ENCODE data around the gene NMBR.
"Not testable (repeated sequence)": the region's sequence is repeated elsewhere in the genome, so short reads cannot be mapped to it uniquely, and the experiment has no call there.

NMBR gene

DNA sequence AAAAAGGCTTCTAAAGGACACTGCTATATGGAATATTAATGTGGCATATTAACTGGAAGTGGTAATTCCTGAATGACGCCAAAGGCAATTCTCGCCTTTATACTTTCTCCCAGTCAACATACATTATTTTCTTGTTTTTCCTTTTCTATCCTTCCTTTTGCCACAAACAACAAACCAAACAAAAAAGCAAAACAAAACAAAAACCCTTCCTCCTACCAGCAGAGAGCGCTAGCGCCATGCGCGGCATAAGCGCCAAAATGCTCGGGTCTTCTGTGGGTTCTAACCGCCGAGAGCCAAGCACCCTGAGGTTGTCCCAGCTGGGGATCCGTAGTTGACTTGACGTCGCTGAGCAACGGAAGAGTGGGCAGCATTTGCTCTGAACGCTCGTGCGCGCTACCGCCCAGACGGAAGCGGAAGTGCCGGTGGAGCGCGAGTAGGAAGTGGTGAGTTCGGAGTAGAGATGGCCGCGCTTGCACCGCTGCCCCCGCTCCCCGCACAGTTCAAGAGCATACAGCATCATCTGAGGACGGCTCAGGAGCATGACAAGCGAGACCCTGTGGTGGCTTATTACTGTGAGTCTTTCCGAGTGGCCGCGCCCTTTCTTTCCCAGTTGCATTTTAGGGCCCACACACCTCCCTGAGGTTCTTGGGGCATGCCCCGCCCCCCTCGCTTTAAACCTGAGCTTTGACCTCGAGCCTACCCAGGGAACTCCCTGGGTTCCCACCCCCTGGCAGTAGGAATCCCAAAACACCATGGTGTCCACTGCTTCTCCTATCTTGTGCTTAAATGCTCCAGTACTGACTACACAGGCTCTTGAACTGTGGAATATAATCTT is at the start of gene NMBR, which contains the start of gene VTA1:
Gene NMBR (minus strand): TSS at position 295 of the 835 bp plus-strand sequence. CDS start 58,464 bp downstream, outside the sequence.
Gene VTA1 (plus strand): TSS at position 436 of the 835 bp plus-strand sequence. CDS start 25 bp downstream, at position 461.
- DNase-seq (ENCODE audit: low read depth in 3 of 3), result peak; percentile 77 to 96 (median 90)

DNA sequence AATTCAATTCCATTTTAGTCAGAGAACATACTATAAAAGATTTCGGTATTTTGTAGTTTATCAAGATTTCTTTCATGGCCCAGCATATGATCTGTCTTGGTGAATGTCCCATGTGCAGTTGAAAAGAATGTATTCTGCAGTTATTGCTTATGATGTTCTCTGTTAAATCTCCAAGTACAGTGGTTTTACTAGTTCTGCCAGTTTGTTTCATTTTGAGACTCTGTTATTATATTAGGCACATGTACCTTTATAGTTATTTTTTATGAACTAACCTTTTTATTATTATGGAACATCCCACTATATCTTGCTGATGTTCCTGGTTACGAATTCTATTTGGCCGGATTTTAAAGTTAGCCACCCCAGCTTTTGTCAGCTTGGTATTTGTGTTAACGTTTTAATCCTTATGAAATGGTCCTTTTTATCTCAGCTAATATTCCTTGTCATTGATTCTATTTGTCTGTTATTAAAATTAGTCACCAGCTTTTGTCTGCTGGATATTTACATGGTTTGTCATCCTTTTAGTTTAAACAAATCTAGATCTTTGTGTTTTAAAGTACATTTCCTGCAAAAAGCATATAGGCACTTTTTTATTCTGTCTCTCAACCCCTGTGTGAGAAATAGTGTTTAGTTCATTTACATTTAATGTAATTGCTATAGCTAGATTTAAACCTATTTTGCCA is 49.1 kb upstream of the NMBR start:
- DNase-seq (ENCODE audit: low read depth in 3 of 3), result no peak

DNA sequence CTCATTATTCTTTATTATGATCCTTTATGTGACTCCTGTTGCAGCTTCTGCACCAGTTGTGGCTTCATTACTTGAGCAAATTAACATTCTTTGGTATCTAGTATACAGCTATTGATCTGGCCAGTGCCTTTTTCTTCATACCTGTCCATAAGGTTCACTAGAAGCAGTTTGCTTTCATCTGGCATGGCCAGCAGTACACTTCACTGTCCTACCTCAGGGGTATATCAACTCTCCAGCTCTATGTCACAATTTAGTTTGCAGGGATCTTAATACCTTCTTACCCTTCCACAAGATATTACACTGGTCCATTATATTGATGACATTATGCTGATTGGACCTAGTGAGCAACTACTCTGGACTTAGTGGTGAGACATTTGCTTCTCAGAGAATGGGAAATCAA is 46.7 kb upstream of the NMBR start:
- DNase-seq (ENCODE audit: low read depth in 3 of 3), result no peak

GRCh38 chr6:142192343-142192742 is 45.4 kb upstream of the NMBR start:
- no peak for DNase-seq (ENCODE audit: low read depth in 3 of 3)

GRCh38 chr6:142189057-142189456 is 42.1 kb upstream of the NMBR start:
- DNase-seq (ENCODE audit: low read depth in 3 of 3), result no peak

GRCh38 chr6:142188341-142188740 is 41.4 kb upstream of the NMBR start:
- DNase-seq (ENCODE audit: low read depth in 3 of 3), result not testable (repeated sequence)

DNA sequence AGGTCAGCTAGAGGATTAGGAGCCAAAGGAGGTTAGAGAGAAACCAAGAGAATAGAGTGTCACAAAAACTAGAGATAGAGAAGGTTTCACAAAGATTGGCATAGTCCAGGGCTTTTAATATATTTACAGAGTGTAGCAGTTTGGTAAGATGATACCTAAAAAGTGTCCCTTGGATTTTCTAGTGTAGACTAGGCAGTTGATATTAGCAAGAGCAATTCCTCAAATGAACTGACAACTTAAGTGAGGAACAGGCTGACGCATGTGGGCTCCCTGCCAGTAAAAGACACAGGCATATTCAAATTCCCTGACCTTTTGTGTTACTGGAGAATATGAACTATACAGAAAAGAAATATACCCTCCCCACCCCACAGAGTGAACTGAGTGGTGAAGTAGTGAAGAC is 40.3 kb upstream of the NMBR start:
- DNase-seq (ENCODE audit: low read depth in 3 of 3), result no peak

GRCh38 chr6:142185641-142186040 is 38.7 kb upstream of the NMBR start:
- DNase-seq (ENCODE audit: low read depth in 3 of 3), result no peak

DNA sequence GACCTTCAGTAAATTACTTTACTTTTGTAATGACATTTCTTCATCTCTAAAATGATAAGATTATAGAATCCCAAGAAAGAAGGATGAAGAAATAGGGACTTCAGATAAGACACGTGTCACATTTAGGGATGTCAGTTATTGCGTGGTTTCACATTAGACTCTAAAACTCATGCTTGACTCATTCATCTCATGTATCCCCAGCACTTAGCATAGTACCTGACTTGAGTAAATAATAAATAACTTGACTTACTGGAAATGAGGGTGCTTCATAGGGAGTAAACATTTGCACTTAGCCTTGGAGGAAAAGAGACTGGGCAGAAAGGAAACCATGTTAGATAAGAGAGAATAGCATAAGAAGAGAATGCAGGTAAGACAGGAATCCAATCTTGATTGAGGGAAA is 37.4 kb upstream of the NMBR start:
- no peak for DNase-seq (ENCODE audit: low read depth in 3 of 3)

- no peak for DNase-seq (ENCODE audit: low read depth in 3 of 3)
Measured at GRCh38 chr6:142183351-142183750, 36.4 kb upstream of the NMBR start.

GRCh38 chr6:142182004-142182403 is 35.1 kb upstream of the NMBR start:
- DNase-seq (ENCODE audit: low read depth in 3 of 3), result no peak

DNA sequence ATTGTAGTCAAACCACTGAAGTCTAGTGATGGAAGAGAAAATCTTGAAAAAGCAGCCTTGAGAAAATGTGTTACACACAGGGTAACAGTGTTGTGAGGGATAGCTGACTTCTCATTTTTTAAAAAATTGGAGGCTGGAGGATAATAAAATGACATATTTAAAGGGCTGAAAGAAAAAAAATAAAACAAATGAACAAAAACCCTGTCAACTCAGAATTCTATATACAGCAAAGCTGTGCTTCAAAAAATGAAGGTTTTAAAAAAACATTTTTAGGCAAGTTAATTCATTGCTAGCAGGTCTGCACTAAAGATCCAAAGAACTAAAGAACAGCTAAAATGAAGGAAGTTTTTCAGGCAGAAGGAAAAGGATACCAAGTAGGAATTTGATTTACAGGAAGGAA is 31.2 kb upstream of the NMBR start:
- no peak for DNase-seq (ENCODE audit: low read depth in 3 of 3)

- DNase-seq (ENCODE audit: low read depth in 3 of 3), result no peak
Measured at GRCh38 chr6:142174703-142175102, 27.8 kb upstream of the NMBR start.

- no peak for DNase-seq (ENCODE audit: low read depth in 3 of 3)
Measured at GRCh38 chr6:142173980-142174379, 27.1 kb upstream of the NMBR start.

- no peak for DNase-seq (ENCODE audit: low read depth in 3 of 3)
Measured at GRCh38 chr6:142172758-142173157, 25.8 kb upstream of the NMBR start.

DNA sequence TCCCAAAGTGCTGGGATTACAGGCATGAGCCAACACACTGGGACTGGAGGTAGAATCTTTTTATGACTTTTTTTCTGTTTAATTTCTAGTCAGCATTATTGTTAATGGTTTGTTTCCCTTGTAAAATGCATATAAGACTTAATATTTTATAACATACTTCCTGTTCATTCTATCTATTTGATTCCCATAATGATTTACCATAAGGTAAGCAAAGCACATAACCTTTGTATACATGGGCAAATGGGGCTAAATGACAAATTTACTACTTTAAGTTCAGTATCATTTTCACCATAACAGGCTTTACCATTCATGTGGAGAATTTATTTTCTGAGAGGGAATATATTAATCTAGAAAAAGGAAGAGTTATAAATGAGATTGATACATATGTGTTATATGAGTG is 24.4 kb upstream of the NMBR start:
- no peak for DNase-seq (ENCODE audit: low read depth in 3 of 3)

- DNase-seq (ENCODE audit: low read depth in 3 of 3), result no peak
Measured at GRCh38 chr6:142167486-142167885, 20.6 kb upstream of the NMBR start.

DNA sequence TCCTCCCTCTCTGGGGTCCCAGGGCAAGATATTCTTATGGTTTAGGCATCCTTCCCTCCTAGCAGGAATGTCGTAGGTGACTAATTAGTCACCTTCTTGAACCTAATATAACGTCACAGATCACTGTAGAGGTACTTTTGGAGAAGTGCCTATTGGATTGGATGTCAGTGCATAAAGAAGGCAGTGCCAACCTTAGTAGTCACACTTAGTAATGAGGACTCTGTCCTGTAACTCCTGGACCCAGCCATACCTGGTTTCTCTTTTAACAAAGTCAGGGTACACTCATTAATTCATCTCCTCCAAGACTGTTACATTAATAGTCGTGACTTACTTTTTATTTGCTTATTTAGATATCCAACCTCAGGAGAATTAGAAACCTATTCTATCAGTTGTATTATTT is 20.1 kb upstream of the NMBR start:
- no peak for DNase-seq (ENCODE audit: low read depth in 3 of 3)

DNA sequence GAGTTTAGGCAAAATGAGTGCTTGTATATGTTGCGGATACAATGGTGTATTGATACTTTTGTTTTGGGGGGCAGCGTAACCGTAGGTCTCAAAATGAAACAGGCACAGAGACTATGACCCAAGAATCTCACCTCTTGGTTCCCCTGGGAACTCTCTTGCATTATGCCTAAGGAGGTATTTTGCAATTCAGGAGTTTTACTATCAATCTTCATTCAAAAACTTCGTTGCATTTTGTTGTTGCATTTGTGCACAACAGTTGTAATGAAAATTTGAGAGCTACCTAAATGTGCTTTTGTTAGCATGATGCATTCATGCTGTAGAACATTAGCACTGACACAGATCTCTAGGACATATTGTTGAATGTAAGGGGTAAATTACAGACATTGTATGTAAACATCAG is 18.3 kb upstream of the NMBR start:
- DNase-seq (ENCODE audit: low read depth in 3 of 3), result no peak

- no peak for DNase-seq (ENCODE audit: low read depth in 3 of 3)
Measured at GRCh38 chr6:142162780-142163179, 15.9 kb upstream of the NMBR start.

DNA sequence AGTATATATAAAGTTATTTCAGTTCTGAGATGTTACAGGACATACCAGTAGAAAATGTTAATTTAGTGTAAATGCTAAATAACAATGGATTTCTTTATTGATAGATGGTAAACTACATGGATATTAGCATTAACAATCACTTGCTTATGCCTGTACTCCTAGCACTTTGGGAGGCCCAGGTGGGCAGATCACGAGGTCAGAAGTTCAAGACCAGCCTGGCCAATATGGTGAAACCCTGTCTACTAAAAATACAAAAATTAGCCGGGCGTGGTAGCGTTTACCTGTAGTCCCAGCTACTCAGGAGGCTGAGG is 9.8 kb upstream of the NMBR start:
- not testable (repeated sequence) for DNase-seq (ENCODE audit: low read depth in 3 of 3)

GRCh38 chr6:142155895-142156757 is 9.2 kb upstream of the NMBR start:
- DNase-seq (ENCODE audit: low read depth in 3 of 3), result no peak

All from stimulated activated CD4-positive, alpha-beta T cell treated with anti-CD3 and anti-CD28 coated beads, TNF-alpha, amount 100 ng/mL, for 4 hours (primary cell).